Effector memory CD8-positive, alpha-beta T cell (primary cell): Measurements from ENCODE around the gene MRAS.

ENCODE experiments used
- ATAC-seq: fragments of 150-1000 bp; cut with Tn5 transposase; replicated peaks from 2 replicates; pipeline ENCODE4 v1.10.0; 2021; ENCODE audit warnings: mild to moderate bottlenecking, moderate library complexity
- DNase-seq, 3 experiments: peaks; one replicate each; pipeline ENCODE4 v3.0.0; 2021
- H3K27ac Mint-ChIP-seq, 2 donors: one replicate each; pipeline ENCODE4 v1.8.0; 2022; ENCODE audit warnings: mild to moderate bottlenecking in 2 of 2, mixed read lengths in 2 of 2, moderate library complexity in 2 of 2
- H3K27me3 Mint-ChIP-seq, 2 donors: one replicate each; pipeline ENCODE4 v1.8.0; 2022; ENCODE audit warnings: mixed read lengths in 2 of 2
- H3K36me3 Mint-ChIP-seq: one replicate; pipeline ENCODE4 v1.8.0; 2022; ENCODE audit warnings: mild to moderate bottlenecking, moderate library complexity, mixed read lengths; ENCODE audit not compliant: insufficient read depth
- H3K4me1 Mint-ChIP-seq, 2 donors: one replicate each; pipeline ENCODE4 v1.8.0; 2022; ENCODE audit warnings: low read depth in 2 of 2, mixed read lengths in 2 of 2
- H3K4me3 Mint-ChIP-seq, 2 donors: one replicate each; pipeline ENCODE4 v1.8.0; 2022; ENCODE audit warnings: mild to moderate bottlenecking in 2 of 2, mixed read lengths in 2 of 2, moderate library complexity in 2 of 2
- H3K9me3 Mint-ChIP-seq, 2 donors: one replicate each; pipeline ENCODE4 v1.8.0; 2022; ENCODE audit warnings: mixed read lengths in 2 of 2

Gene MRAS

DNA sequence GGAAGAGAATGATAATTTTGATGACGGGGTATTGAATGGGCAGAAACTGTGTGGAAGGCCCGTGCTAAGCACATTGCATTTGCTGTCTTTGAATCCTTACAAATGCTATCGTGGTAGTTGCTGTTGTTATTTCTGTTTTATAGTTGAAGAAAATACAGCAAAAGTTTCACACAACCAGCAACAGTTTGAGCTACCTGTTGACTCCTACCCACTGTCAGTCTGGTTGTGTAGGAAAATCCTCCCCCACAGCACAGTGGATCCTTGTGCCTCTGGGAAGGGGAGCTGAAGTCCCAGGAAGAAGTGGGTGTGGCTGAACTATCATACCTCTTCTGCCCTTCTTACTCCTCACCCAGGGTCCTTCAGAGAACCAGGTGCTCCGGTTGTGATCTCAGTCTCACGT lies 29.4 kb downstream of the MRAS start:
- no peak for DNase-seq
- Mint-ChIP-seq H3K9me3 (no peaks in the 10 kb centered on the region), H3K36me3 (no peaks in the 10 kb centered on the region), H3K4me1 (no peaks in the 10 kb centered on the region), H3K27me3 (peaks cover 4 to 8% of the 10 kb centered on the region in 2 donors), H3K27ac (no peak overlapping the region), H3K4me3 (no peak overlapping the region)
- no peak for ATAC-seq

DNA sequence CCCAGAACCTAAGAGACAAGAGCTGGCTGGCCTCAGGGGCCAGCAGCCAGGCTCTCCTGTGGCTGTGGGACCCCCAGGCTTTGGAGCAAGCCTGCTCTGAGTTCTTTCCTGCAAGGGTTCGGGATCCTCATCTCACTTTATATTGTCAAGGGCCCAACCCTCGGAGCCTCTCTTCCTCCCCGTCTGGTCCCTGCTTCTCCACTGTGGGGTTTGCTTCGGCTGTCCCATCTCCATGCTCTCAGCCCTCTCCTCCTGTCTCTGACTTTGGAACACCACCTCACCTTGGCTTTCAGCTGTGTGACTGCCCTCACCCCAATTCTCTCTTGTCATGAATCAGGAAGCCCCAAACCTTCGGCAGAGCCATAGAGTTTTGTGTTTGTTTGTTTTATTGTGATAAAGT lies 30.0 kb downstream of the MRAS start:
- Mint-ChIP-seq H3K4me3 (no peak overlapping the region), H3K27ac (no peak overlapping the region), H3K27me3 (peaks cover 3 to 4% of the 10 kb centered on the region in 2 donors), H3K36me3 (no peaks in the 10 kb centered on the region), H3K4me1 (no peaks in the 10 kb centered on the region), H3K9me3 (no peaks in the 10 kb centered on the region)
- no peak for DNase-seq
- no peak for ATAC-seq

DNA sequence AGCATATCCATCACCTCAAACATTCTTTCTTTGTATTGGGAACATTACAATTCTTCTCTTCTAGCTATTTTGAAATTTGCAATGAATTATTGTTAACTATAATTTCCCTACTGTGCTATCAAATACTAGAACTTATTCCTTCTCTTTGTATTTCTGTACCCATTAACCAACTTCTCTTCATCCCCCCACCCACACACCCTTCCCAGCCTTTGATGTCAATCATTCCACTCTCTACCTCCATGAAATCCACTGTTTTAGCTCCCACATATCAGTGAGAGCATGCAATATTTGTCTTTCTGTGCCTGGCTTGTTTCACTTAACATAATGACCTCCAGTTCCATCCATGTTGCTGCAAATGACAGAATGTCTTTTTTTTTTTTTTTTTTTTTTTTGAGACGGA lies 30.6 kb downstream of the MRAS start:
- H3K36me3 Mint-ChIP-seq = no peaks in the 10 kb centered on the region
- no peaks in the 10 kb centered on the region for H3K9me3 Mint-ChIP-seq
- no peak overlapping the region for H3K4me3 Mint-ChIP-seq
- no peaks in the 10 kb centered on the region for H3K4me1 Mint-ChIP-seq
- H3K27me3 Mint-ChIP-seq = peaks cover 6 to 9% of the 10 kb centered on the region in 2 donors
- H3K27ac Mint-ChIP-seq = no peak overlapping the region
- ATAC-seq (no peak), DNase-seq (no peak)

- Mint-ChIP-seq H3K4me1 (no peaks in the 10 kb centered on the region), H3K27me3 (peaks cover 18 to 20% of the 10 kb centered on the region in 2 donors), H3K9me3 (no peaks in the 10 kb centered on the region), H3K4me3 (no peak overlapping the region), H3K36me3 (no peaks in the 10 kb centered on the region), H3K27ac (no peak overlapping the region)
- ATAC-seq = no peak
- DNase-seq = no peak
Observed at GRCh38 chr3:138381413-138381901, 33.1 kb downstream of the MRAS start.

GRCh38 chr3:138381950-138382715 lies 33.8 kb downstream of the MRAS start:
- no peak overlapping the region for H3K4me3 Mint-ChIP-seq
- H3K27ac Mint-ChIP-seq = no peak overlapping the region

DNA sequence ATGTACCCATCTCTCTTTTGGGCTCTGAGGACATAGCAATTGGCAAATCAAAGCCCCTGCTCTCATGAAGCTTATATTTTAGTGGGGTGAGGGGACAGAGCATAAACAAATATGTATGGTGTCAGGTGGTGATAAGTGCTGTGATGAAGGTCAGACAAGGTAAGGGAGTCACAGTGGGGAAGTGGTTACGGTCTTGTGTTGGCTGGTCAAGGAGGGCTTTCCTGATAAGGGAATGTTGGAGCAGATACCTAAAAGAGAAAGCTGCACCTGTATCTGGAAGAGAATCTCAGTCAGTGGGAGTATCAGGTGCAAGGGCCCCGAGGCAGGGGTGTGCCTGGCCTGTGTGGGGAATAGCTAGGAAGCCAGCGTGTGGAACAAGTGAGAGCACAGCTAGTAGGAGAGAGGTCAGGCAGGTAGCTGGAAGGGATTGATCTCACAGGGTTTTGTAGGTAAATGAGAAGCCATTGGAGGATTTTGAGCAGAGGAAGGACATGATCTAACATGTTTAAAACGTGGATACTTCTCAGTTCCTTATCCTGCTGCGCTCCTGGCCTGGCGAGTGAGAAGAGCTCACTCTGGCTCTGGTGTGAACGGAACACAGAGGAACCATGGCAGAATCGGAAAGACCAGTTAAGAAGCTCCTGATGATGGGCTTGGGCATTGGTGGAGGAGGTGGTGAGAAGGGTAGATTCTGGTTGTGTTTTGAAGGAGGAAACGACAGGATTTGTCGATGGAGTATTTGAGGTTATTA lies 35.5 kb downstream of the MRAS start:
- Mint-ChIP-seq H3K27ac (no peak overlapping the region), H3K27me3 (peaks cover 25% of the 10 kb centered on the region in 2 donors), H3K36me3 (no peaks in the 10 kb centered on the region), H3K9me3 (no peaks in the 10 kb centered on the region), H3K4me3 (no peak overlapping the region), H3K4me1 (no peaks in the 10 kb centered on the region)
- no peak for ATAC-seq
- no peak for DNase-seq

More at GRCh38 chr3:138381950-138382715, 33.8 kb downstream of the MRAS start:
- Mint-ChIP-seq H3K27me3 (peaks cover 22 to 25% of the 10 kb centered on the region in 2 donors), H3K9me3 (no peaks in the 10 kb centered on the region), H3K4me1 (no peaks in the 10 kb centered on the region), H3K36me3 (no peaks in the 10 kb centered on the region)
- DNase-seq (no peak), ATAC-seq (no peak)

DNA sequence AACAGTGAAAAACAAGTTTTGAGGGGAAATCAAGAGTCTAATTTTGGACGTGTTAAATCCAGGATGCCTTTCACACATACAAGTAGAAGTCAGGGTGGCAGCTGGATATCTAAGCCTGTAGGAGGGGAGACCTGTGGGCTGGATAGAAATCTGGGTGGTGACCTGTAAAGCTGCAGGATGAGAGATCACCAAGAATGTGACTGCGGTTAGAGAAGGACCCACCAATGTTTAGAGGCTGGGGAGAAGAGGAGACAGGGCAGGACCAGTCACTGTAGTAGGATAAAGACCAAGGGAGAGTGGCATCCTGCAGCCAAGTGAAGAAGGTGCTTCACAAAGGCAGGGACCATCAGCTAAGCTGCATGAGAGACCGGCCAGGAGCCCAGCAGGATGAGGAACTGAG lies 36.2 kb downstream of the MRAS start:
- Mint-ChIP-seq H3K4me3 (no peak overlapping the region), H3K4me1 (no peaks in the 10 kb centered on the region), H3K9me3 (no peaks in the 10 kb centered on the region), H3K27ac (no peak overlapping the region), H3K27me3 (peaks cover 25 to 32% of the 10 kb centered on the region in 2 donors), H3K36me3 (no peaks in the 10 kb centered on the region)
- no peak for ATAC-seq
- no peak for DNase-seq

DNA sequence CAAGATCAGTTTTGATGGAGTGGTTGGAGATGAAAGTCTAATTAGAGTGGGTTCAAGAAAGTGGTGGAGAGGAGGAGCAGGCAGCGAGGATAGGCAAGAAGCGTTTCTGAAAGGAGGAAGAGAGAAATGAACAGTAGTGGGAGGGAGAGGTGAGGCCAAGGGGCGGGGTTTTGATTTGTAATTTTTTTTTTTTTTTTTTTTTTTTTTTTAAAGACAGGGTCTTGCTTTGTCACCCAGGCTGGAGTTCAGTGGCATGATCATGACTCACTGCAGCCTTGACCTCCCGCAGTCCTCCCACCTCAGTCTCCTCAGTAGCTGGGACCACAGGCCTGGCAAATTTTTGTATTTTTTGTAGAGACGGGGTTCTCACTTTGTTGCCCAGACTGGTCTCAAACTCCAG lies 36.6 kb downstream of the MRAS start:
- Mint-ChIP-seq H3K9me3 (no peaks in the 10 kb centered on the region), H3K4me1 (no peaks in the 10 kb centered on the region), H3K36me3 (no peaks in the 10 kb centered on the region), H3K4me3 (no peak overlapping the region), H3K27ac (no peak overlapping the region), H3K27me3 (peaks cover 25 to 36% of the 10 kb centered on the region in 2 donors)
- ATAC-seq (no peak), DNase-seq (no peak)

GRCh38 chr3:138389144-138389601 lies 40.8 kb downstream of the MRAS start:
- no peak for ATAC-seq
- no peak overlapping the region for H3K4me3 Mint-ChIP-seq
- H3K27me3 Mint-ChIP-seq = peaks cover 14 to 35% of the 10 kb centered on the region in 2 donors

DNA sequence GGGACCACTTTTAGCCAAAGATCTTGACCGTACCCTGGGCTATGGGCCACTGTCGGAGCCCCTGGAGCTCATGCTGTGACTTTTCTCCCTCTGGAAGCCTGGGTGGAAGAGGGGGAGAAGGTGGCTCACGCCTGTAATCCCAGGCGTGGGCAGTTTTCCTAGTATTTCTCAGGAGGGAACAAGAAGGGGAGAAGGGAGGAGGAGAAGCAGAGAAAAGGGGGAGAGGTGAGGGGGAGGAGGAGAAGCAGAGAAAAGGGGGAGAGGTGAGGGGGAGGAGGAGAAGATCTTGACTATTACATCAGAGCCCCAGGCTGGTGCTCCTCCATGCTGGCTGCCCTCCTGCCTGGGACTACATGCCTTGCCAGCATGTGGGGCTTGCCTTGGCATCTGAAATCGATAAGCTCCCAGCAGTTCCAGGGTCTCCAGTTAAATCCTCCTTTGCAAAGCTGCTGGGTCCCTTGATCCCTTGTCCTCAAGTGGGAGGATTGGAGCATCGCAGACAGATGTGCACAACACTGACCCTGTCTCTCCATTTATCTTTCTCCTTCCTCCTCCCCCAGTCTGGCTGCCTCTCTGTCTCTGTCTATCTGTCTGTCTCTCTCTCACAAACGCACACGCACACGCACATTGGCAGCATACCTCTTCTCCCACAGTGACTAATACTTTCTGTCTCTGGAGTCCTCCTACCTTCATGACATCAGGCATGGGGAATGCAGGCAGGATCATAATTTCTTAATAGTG lies 41.6 kb downstream of the MRAS start:
- Mint-ChIP-seq H3K4me3 (no peak overlapping the region), H3K36me3 (no peaks in the 10 kb centered on the region), H3K4me1 (no peaks in the 10 kb centered on the region), H3K9me3 (no peaks in the 10 kb centered on the region), H3K27me3 (peaks cover 6 to 26% of the 10 kb centered on the region in 2 donors), H3K27ac (no peak overlapping the region)
- ATAC-seq (no peak), DNase-seq (no peak)

More at GRCh38 chr3:138389144-138389601, 40.8 kb downstream of the MRAS start:
- H3K36me3 Mint-ChIP-seq = no peaks in the 10 kb centered on the region
- DNase-seq = no peak
- no peak overlapping the region for H3K27ac Mint-ChIP-seq
- no peaks in the 10 kb centered on the region for H3K9me3 Mint-ChIP-seq
- H3K4me1 Mint-ChIP-seq = no peaks in the 10 kb centered on the region

- no peak overlapping the region for H3K27ac Mint-ChIP-seq
- ATAC-seq (no peak), DNase-seq (no peak)
- H3K27me3 Mint-ChIP-seq = peaks cover 9 to 27% of the 10 kb centered on the region in 2 donors
- no peaks in the 10 kb centered on the region for H3K36me3 Mint-ChIP-seq
- H3K9me3 Mint-ChIP-seq = no peaks in the 10 kb centered on the region
- no peaks in the 10 kb centered on the region for H3K4me1 Mint-ChIP-seq
- H3K4me3 Mint-ChIP-seq = no peak overlapping the region
Observed at GRCh38 chr3:138390582-138390932, 42.2 kb downstream of the MRAS start.

DNA sequence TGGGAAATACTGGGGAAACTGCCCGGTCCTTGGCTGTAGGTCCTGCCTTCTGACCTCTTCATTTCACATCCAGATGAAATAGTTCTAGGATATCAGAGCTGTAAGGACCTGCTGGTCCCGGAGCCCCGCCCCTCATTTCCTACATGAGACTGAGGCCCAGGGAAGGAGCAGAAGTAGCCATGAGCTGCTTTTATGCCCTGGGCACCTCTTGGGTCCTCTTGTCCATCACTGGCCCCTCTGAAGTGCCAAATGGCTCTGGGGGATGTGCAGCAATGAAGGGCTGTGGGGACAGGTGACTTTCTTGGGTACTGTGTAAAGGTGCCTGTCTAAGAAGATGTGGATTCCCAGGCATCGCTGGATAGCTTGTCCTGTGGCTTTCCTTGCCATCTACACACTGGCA lies 45.8 kb downstream of the MRAS start:
- Mint-ChIP-seq H3K27ac (no peak overlapping the region), H3K27me3 (peaks cover 23 to 48% of the 10 kb centered on the region in 2 donors), H3K36me3 (no peaks in the 10 kb centered on the region)

GRCh38 chr3:138394686-138395085 lies 46.3 kb downstream of the MRAS start:
- no peaks in the 10 kb centered on the region for H3K36me3 Mint-ChIP-seq
- no peaks in the 10 kb centered on the region for H3K4me1 Mint-ChIP-seq

More for the DNA sequence above, 45.8 kb downstream of the MRAS start:
- H3K4me3 Mint-ChIP-seq = no peak overlapping the region
- DNase-seq = no peak
- no peaks in the 10 kb centered on the region for H3K9me3 Mint-ChIP-seq
- H3K4me1 Mint-ChIP-seq = no peaks in the 10 kb centered on the region
- no peak for ATAC-seq

More at GRCh38 chr3:138394686-138395085, 46.3 kb downstream of the MRAS start:
- ATAC-seq (no peak), DNase-seq (no peak)
- no peak overlapping the region for H3K4me3 Mint-ChIP-seq
- peaks cover 23 to 45% of the 10 kb centered on the region in 2 donors for H3K27me3 Mint-ChIP-seq
- H3K27ac Mint-ChIP-seq = no peak overlapping the region
- H3K9me3 Mint-ChIP-seq = no peaks in the 10 kb centered on the region
